Osteocyte (in vitro differentiated cells): ENCODE results near the gene PRDM5. TPM values are rescaled to one million over a fixed set of nuclear protein-coding genes. Genes with fewer than 3 reads are reported as not detected.

Source experiments
- DNase-seq: peaks from one replicate; pipeline ENCODE4 v3.0.0; 2021; ENCODE audit warnings: mixed read lengths; ENCODE audit not compliant: unreplicated experiment; ENCODE audit errors: extremely low spot score
- H3K27ac Mint-ChIP-seq: one replicate; pipeline ENCODE4 v1.8.0; 2021; ENCODE audit warnings: mild to moderate bottlenecking, mixed read lengths; ENCODE audit not compliant: unreplicated experiment
- H3K27me3 Mint-ChIP-seq: one replicate; pipeline ENCODE4 v1.8.0; 2021; ENCODE audit warnings: mixed read lengths; ENCODE audit not compliant: unreplicated experiment
- H3K36me3 Mint-ChIP-seq: one replicate; pipeline ENCODE4 v1.8.0; 2021; ENCODE audit warnings: mixed read lengths; ENCODE audit not compliant: unreplicated experiment
- H3K4me1 Mint-ChIP-seq: one replicate; pipeline ENCODE4 v1.8.0; 2021; ENCODE audit warnings: mixed read lengths; ENCODE audit not compliant: unreplicated experiment
- H3K4me3 Mint-ChIP-seq: one replicate; pipeline ENCODE4 v1.8.0; 2021; ENCODE audit warnings: mild to moderate bottlenecking, moderate library complexity, mixed read lengths; ENCODE audit not compliant: unreplicated experiment
- H3K9me3 Mint-ChIP-seq: one replicate; pipeline ENCODE4 v1.8.0; 2021; ENCODE audit warnings: mixed read lengths; ENCODE audit not compliant: unreplicated experiment
- CTCF ChIP-seq: fragments of 200-600 bp; sonication (generic); IDR thresholded peaks from 2 replicates; pipeline ENCODE4 v1.5.0; 2021; ENCODE audit warnings: antibody characterized with exemption, mild to moderate bottlenecking, moderate library complexity
- total RNA-seq: library from RNA; stranded (reverse); gene quantifications from 2 replicates; pipeline ENCODE4 v1.2.1, GENCODE V29; 2021

Gene PRDM5
- total RNA-seq, 1 donor from 2014 or later: 9.4 TPM

GRCh38 chr4:120819805-120820437 lies 102.6 kb downstream of the PRDM5 start:
- no peaks in the 10 kb centered on the region for H3K9me3 Mint-ChIP-seq
- no peaks in the 10 kb centered on the region for H3K4me1 Mint-ChIP-seq

DNA sequence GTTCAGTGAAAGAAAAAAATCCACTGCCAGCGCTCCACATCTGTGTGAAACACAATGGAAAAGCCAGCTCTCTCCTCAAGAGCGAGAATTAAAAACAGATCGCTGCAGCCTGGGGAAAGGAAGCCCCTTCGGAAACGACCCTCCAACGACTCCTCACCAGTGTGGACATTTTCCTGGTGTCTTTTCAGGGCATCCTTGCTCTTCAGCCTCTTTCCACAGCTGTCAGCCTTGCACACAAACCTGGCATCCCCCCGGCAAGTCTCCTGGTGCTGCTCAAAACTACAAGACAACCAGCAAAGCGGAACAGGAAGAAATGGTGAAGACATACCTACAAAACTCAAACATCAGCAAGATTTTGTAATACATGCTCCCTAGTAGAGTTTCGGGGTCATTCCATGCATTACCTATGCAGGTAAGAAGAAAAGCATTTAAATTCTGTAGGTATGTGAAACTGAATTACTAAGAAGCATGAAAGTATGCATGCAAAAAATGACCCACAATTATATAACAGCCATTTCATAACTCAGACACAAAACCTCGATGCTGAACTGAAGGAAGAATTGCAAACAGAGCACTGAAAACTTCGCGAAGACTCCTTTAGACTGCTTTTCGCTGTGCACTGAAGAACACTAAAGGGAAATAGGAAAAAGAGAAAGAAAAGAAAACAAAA lies 106.1 kb downstream of the PRDM5 start:
- no peak for DNase-seq
- Mint-ChIP-seq H3K36me3 (no peaks in the 10 kb centered on the region), H3K4me3 (no peak overlapping the region), H3K27me3 (no peaks in the 10 kb centered on the region), H3K4me1 (no peaks in the 10 kb centered on the region), H3K27ac (no peak overlapping the region), H3K9me3 (no peaks in the 10 kb centered on the region)
- TF ChIP-seq CTCF: no peak

More at GRCh38 chr4:120819805-120820437, 102.6 kb downstream of the PRDM5 start:
- Mint-ChIP-seq H3K27ac (no peak overlapping the region), H3K36me3 (no peaks in the 10 kb centered on the region), H3K27me3 (no peaks in the 10 kb centered on the region), H3K4me3 (no peak overlapping the region)
- no peak for DNase-seq
- no peak for TF ChIP-seq CTCF

GRCh38 chr4:120815361-120815760 lies 107.2 kb downstream of the PRDM5 start:
- Mint-ChIP-seq H3K4me1 (no peaks in the 10 kb centered on the region), H3K9me3 (no peaks in the 10 kb centered on the region), H3K27me3 (no peaks in the 10 kb centered on the region), H3K27ac (no peak overlapping the region), H3K4me3 (no peak overlapping the region), H3K36me3 (peaks cover 3% of the 10 kb centered on the region)
- TF ChIP-seq CTCF: no peak
- no peak for DNase-seq

GRCh38 chr4:120814886-120815285 lies 107.6 kb downstream of the PRDM5 start:
- Mint-ChIP-seq H3K9me3 (no peaks in the 10 kb centered on the region), H3K27me3 (no peaks in the 10 kb centered on the region), H3K4me1 (no peaks in the 10 kb centered on the region), H3K27ac (no peak overlapping the region), H3K4me3 (no peak overlapping the region), H3K36me3 (peaks cover 3% of the 10 kb centered on the region)
- DNase-seq: no peak
- no peak for TF ChIP-seq CTCF

GRCh38 chr4:120812216-120812615 lies 110.3 kb downstream of the PRDM5 start:
- peaks cover 5% of the 10 kb centered on the region for H3K9me3 Mint-ChIP-seq
- no peaks in the 10 kb centered on the region for H3K27me3 Mint-ChIP-seq
- H3K27ac Mint-ChIP-seq: no peak overlapping the region
- no peak overlapping the region for H3K4me3 Mint-ChIP-seq
- TF ChIP-seq CTCF: no peak
- no peaks in the 10 kb centered on the region for H3K4me1 Mint-ChIP-seq
- DNase-seq: no peak
- H3K36me3 Mint-ChIP-seq: peaks cover 13% of the 10 kb centered on the region
